GM20431 (cell line): ENCODE measurements around the gene TRAPPC3.

Experiments used
- in situ Hi-C: fragments of 300-500 bp; cut with MseI, MboI; formaldehyde crosslinking; loops from one replicate; pipeline ENCODE4 v1.15.0; 2020; ENCODE audit warnings: low sequenced_read_pairs; ENCODE audit not compliant: unreplicated experiment

Gene TRAPPC3

DNA sequence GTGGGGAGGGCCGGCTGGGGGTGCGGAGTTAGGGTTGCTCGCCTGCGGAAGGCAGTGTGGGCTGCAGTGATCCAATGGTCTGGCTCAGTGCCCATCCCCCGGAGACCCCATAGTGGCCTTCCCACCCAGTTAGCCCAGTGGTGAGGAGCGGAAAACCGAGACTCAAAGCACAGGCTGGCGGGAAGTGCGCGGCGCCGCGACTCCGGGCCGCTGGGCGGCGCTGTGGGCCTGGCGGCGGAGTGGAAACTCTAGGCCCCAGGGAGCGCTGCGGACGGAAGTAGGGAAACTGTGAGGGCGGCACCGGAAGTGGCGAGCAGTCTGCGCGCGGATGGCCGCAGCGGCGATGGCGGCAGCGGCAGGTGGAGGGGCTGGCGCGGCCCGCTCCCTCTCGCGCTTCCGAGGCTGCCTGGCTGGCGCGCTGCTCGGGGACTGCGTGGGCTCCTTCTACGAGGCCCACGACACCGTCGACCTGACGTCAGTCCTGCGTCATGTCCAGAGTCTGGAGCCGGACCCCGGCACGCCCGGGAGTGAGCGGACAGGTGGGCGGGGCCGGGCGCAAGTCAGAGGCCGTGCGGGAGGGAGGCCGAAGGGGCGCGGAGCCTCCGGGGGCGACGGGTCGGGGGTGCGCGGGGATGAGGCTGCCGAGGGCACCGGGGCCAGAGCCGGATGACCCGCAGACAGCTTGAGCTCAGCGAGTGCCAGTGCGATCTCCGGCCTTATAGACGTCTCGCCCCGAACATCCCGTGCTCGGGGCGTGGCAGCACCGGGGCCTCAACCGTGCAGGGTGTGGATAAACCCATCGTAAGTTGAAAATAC is 60.5 kb downstream of the TRAPPC3 start, which contains the start of gene ADPRS:
Gene ADPRS (plus strand): TSS at position 316 of the 816 bp plus-strand sequence. CDS start 13 bp downstream, at position 329.
- in situ Hi-C loops = no loop called here

DNA sequence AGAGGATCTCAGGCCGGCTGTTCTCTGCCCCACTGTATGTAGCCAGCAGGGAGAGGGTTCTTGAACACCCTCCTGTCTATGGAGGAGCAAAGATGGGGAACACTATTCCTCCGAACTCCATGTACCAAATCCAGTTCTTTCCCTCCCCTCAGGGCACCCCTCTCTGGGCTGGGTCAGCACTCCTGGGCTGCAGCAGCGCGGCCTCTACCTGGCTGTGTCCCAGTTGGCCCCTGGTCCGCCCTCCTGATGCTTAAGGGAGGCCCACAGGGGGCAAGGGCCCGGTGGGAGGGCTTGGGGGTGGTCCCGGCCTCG is 61.1 kb downstream of the TRAPPC3 start:
- in situ Hi-C loops = no loop called here

- in situ Hi-C loops = no loop called here
These were observed 61.8 kb downstream of the TRAPPC3 start for GRCh38 chr1:36087233-36088123.
